Glomerular visceral epithelial cell (primary cell): ENCODE results near the gene PTPN14.

Experiments used
- DNase-seq: peaks from one replicate; pipeline ENCODE4 v3.0.0-alpha.2; 2016; ENCODE audit errors: extremely low spot score

The PTPN14 gene

GRCh38 chr1:214454569-214455396, 96.6 kb downstream of the PTPN14 start:
- DNase-seq = peak; percentile 67

DNA sequence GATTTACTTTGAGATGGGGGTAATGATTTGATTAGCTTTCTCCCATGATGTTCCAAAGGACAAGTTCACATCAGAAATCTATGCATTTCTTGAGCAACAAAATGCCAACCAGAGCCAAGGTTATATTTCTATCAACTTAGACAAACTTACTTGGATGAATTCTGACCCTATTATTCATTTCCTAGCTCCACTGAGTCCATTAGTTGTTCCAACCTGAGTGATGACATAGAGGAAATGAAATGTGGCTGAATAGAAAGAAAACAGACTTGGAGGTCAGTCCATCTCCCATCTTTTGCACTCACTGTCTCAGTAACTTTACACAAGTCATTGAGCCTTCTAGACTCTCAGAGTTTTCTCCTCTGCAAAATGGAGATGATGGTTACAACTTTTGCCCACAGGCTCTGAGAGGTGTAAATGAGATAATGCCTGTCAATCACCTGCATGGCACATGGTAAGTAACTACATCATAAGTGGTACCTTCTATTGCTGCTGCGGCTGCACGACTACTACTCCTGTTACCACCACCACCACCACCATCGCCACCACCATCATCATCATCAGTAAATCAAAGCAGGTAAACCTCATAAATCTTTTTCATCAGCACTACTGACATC, 98.2 kb downstream of the PTPN14 start:
- DNase-seq = peak; percentile 68

DNA sequence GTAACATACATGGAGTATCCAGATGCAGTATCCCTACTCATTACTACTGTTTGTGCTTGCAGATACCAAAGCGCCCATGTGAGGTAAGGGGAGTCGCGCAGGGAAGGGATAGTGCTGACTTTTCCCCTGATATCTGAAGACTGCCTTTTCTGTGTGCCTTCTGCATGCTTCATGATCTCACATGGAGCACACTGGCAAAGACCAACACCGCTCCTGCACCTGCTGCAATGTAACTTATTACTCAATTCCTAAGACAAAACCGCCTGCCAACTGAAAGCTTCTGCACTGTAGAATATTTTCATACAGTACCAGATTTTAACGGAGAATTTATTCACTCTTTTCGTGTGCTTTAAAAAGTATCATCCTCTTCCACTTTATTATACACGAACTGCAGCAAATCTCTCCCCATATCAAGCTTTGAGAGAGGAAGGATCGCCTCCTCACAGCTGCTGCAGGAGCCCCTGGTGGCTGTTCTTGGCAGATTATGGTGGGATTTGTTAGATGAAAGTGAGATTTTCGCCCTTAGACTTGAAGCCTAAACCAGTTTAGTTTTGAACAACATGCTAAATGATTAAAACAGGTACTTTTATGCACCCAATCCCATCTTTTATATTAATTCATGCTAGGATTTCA, 99.1 kb downstream of the PTPN14 start:
- no peak for DNase-seq

DNA sequence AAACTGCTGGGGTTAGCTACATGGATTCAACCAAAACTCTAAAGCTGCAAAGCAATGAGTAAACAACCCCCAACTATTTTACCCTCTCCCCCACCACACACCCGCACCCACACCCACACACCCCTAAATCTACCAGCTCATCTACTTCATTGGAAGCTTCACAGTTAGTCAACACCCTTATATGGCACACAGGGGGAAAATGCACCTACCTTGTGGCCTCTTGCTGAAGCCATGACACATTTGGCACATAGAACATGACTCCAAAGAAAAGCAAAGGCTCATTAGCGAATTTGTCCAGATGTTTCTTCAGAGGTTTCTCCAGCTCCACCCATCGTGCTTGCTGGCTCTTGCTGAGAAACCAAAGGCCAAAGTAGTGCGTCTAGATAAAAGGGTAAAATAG, 99.8 kb downstream of the PTPN14 start:
- no peak for DNase-seq

DNA sequence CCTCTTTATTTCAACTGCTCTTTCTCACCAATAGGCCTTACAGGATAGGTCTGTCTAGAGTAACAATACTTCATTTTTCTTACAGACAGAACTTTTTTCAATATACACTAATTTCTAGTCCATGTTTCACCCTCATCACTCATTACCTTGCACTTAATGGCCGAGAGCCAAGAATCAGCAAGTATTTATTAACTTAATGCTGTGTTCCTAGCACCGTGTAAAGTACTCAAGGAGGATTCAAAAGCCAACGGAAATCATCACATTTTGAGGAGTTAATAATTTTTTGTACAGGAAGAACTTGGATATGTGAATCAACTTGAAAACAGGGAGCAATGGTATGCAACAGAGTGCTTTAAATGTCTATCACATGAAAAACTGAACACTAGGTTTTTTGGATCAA, 102.0 kb downstream of the PTPN14 start:
- peak; percentile 65 for DNase-seq

DNA sequence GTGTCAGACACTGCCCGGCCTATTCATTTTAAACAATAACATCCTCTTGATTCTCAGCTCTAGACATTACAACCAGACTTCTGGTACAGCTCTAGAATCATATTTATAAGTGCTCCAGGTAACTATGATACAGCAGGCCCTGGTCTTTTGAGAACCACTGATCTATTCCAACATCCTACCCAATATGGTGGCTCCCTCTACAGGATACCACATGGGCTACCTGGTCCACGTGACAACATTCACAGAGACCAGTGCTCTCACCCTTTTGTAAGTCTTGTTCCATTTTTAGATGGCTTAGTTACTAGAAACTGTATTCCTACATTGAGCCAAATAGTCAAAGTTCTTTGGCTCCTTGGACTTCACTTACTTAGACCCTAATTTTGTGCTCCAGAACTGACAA, 102.9 kb downstream of the PTPN14 start:
- DNase-seq = no peak

DNA sequence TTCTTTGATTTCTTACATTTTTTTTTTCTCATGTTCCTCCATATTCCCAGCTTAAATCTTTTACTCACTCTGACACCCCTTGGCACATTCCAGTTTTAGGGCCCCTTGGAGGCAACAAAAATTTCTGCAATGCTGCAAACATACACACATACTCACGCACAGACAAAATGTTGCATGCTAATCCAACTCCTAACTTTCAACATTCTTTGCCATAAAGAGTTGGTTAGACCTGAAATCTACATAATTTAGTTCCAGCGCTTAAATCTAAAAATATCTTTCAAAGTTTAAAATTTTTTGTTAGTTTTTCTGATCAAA, 103.9 kb downstream of the PTPN14 start:
- no peak for DNase-seq

DNA sequence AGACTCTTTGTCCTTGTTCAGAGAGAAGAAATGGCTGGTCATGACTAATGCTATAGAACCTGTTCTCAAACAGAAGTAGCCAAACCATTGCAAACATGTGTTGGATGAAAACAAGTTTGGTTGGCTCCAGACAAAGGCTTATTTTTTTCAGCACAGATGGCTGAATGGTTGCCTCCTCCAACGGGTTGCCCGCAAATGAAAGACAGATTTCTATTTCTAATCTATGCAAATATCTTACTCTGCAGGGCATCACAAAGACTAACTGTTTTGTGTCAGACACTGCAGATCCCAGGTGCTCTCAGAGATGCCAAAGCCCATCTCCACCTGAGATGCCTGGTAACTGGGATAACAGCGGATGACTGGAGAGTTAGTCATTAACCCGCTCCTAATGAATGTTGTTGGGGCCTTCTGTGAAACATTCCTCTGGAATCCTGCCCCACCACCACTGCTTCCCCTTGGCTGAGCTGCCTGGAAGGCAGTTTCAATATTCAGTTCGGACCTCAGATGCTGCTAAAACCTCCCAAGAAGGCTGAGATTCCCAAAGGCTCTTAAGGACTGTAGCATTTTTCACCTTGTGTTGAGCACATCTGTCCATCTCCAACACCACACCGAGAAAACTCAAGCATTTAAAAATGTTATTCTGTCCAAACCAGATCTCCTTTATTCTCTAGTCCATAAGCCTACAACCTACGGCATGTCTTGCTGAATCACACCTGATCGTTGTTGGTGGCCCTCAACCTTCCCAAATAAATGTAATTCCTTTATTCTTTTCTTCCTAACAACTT, 104.4 kb downstream of the PTPN14 start:
- peak; percentile 98 for DNase-seq

- DNase-seq = peak; percentile 92
Observed at GRCh38 chr1:214445831-214446614, 105.4 kb downstream of the PTPN14 start.

DNA sequence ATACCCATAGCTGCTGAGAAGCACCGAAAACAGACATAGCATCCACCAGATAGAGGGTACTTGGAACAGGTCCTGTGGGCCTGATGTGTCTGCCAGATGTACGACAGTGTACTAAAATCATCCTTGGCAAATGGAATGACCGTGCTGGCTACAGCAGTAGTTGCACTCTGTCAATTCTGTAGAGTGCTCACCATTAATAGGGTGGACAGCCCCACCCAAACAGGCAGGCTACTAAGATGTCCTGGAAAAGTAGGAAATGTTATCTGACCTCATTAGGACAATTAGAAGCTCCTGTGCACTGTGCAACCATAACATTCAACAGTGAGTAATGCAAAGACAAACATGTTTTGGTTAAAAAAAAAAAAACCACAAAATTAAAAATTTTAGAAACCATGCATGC, 106.2 kb downstream of the PTPN14 start:
- DNase-seq = no peak

- DNase-seq = no peak
Observed at GRCh38 chr1:214444182-214444939, 107.0 kb downstream of the PTPN14 start.

GRCh38 chr1:214441119-214441518, 110.3 kb downstream of the PTPN14 start:
- no peak for DNase-seq

GRCh38 chr1:214440219-214440965, 111.0 kb downstream of the PTPN14 start:
- no peak for DNase-seq

GRCh38 chr1:214439352-214440119, 111.9 kb downstream of the PTPN14 start:
- peak; percentile 65 for DNase-seq

DNA sequence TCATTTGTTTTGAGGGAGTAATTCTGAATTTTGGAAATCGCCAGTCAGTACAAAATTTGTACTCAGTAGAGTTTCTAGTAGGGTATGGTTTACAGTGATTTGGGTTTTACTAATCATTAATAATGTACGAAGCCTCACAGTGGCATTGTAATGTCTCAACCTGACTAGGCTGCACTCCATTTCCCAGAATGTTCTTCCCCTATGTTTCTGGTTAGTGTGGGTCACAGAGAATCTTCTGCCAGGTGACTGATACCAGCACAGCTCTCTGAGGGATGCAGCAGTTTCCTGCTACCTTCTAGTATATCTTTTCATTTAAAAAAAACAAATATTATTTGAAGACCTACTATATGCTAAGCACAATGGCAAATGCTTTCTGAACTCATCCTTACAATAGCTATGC, 112.9 kb downstream of the PTPN14 start:
- DNase-seq = no peak

DNA sequence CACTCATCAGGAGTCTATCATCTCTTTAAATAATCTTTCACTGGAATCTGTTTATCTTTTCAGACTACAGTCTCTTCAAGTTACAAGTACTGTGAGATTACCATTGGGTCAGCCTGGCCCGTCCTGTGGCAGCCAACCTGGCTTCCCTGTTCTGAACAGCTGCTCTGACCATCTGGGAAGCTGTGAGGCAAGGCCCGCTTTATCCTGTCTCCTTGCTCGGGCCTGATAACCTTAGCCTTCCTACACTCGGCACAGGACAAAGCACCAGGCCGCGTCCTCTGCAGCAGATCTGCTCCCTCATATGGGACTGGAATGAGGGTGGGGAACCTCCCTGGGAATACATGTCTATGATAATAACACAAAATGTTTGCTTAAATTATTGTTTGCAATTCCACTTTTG, 113.3 kb downstream of the PTPN14 start:
- DNase-seq = no peak

DNA sequence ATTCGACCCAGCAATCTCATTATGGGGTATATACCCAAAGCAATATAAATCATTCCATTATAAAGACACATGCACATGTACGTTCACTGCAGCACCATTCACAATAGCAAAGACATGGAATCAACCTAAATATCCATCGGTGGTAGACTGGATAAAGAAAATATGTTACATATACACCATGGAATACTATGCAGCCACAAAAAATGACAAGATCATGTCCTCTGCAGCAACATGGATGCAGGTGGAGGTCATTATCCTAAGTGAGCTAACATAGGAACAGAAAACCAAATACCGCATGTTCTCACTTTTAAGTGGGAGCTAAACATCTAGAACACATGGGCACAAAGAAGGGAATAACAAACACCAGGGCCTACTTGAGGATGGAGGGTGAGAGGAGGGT, 115.5 kb downstream of the PTPN14 start:
- DNase-seq = no peak

DNA sequence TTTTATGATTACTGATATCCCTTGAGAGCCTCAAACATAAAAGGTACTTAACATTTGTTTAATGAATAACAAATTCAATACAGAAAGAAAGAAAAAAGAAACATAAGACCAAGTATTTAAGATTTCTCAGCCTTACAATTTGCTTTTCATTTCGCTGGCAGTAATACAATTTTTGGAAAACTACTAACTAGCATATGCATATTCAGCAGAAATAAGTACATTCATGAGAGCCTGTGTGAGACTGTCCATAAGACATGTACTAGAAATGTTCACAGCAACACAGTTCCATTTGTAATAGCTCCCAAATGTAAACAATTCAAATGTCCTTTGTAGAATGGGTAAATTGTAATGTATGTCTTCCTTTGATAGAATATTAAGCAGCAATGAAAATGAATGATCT, 119.2 kb downstream of the PTPN14 start:
- no peak for DNase-seq
